HG02885 (cell line): Measurements from ENCODE around the gene SGIP1.

ENCODE experiments used
- ATAC-seq: cut with Tn5 transposase; IDR thresholded peaks from one replicate; pipeline ENCODE4 v1.9.1; 2021; ENCODE audit warnings: mild to moderate bottlenecking; ENCODE audit not compliant: unreplicated experiment, poor library complexity

SGIP1 gene, protein sequence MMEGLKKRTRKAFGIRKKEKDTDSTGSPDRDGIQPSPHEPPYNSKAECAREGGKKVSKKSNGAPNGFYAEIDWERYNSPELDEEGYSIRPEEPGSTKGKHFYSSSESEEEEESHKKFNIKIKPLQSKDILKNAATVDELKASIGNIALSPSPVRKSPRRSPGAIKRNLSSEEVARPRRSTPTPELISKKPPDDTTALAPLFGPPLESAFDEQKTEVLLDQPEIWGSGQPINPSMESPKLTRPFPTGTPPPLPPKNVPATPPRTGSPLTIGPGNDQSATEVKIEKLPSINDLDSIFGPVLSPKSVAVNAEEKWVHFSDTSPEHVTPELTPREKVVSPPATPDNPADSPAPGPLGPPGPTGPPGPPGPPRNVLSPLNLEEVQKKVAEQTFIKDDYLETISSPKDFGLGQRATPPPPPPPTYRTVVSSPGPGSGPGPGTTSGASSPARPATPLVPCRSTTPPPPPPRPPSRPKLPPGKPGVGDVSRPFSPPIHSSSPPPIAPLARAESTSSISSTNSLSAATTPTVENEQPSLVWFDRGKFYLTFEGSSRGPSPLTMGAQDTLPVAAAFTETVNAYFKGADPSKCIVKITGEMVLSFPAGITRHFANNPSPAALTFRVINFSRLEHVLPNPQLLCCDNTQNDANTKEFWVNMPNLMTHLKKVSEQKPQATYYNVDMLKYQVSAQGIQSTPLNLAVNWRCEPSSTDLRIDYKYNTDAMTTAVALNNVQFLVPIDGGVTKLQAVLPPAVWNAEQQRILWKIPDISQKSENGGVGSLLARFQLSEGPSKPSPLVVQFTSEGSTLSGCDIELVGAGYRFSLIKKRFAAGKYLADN

GRCh38 chr1:66533804-66534740 is at the start of gene SGIP1:
SGIP1 (plus strand) TSS chr1:66534153; CDS start chr1:66534359, 206 bp downstream.
- ATAC-seq: no peak

- no peak for ATAC-seq
These were observed 44.8 kb upstream of the SGIP1 start for GRCh38 chr1:66489151-66489550.

DNA sequence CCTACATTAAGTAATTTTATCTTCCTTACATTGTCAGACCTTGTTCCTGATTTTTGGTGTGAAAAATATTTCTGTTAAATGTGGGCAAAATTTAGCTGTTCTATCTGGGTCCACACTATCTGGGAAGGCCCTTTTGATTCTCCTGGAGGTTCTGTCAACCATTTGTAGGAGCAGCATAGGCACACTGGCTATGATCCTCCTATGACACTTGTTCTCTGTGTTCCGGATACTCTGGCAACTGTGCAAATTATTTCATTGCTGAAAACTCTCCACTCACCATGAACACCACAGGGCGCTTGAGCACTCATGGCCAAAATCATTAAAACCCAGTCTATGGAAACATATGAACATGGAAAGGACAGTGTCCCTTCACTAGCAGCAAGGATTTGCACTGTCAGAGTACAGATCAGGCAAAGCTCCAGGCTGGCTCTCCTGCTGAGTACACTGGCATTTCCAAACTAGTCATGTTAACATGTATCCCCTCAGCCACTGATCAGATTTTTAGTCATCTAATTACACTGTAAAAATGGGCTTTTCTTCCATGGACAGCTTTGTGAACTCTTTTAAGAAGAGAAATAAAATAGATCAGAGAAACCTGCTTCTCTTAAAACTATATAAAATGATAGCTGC is 43.9 kb upstream of the SGIP1 start:
- no peak for ATAC-seq

DNA sequence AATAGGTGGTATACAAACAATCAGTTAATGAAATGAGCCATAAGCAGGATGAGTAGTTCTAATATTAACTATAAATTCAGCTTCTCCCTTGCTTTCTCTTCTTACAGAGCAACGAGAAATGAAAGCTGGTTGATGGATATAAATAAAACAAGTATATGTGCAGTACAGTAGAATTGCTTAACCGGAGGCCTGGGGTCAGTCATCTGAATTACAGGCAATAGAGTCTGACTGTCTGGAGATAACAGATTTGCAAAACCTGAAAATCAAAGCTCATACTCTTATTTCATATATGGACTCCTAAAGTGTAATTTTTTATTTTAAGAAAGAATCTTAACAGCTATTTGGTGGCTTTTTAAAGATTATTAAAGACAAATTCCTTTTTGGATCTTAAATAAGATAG is 43.1 kb upstream of the SGIP1 start:
- ATAC-seq: peak; percentile 70

DNA sequence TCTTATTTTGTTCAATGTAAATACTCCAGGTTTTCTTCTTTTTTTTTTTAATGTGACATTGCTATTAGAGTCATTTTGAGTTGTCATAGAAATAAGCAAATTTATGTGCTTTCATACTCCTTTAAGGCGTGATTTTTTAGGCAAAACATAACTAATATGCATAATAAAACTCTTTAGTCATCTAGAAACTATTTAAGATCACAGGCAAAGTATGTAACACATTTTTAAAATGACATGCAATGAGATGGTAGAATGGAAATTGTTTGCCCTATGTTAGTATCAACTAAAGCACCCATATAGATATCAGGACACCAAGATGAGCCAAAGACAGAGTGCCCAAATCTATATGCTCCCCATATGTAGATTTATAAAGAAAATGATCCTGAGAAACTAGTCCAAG is 41.5 kb upstream of the SGIP1 start:
- ATAC-seq: no peak

DNA sequence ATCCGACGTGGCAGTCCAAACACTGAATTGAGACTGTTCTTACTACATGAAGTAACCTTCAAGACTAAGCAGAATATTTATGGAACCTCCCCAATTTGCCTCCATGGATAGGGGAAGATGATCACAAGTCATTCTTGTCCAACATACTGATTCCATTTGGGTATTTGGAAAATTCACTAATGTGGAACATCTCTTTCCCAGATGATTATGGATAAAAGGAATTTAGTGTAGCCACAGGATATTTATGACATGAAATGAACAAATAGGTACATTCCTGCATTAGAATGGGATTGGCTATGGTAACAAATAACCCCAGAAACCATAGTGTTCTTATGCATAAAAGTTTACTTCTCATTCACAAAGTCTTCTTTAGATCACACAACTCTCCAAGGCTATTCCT is 40.2 kb upstream of the SGIP1 start:
- no peak for ATAC-seq

DNA sequence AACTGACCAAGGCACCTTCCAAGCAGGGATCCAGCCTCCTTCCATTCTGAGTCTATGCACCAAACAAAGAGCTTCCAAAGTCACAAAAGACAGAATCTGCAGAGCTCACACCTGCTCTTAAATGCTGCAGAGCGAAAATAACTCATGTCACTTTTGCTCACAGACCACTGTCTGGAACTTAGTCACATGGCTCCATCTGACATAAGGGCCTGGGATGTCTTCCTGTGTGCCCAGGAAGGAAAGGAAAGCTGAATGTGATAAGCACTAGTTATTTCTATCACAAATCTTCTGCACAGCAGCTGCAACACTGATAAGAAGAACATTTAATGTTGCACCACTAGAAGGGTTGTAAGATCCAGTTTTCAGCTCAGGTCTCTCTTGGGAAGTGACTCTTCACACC is 39.5 kb upstream of the SGIP1 start:
- no peak for ATAC-seq

DNA sequence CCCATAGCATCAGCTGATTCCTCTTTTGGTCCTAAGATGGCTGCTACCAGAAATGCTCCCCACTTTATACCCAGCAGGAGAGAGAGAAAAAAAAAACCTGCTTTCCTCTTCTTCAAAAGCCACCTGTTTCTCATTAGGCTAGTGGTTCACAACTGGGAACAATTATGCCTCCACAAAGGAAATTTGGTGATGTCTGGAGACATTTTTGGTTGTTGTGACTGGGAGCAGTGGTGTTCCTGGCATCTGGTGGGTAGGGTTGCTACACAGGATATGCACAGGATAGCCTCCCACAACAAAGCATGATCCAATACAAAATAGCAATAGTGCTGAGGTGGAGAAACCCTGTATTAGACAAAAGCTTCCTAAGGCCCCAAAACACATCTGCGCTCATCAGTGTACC is 38.5 kb upstream of the SGIP1 start:
- no peak for ATAC-seq

- no peak for ATAC-seq
These were observed 36.0 kb upstream of the SGIP1 start for GRCh38 chr1:66497910-66498309.

DNA sequence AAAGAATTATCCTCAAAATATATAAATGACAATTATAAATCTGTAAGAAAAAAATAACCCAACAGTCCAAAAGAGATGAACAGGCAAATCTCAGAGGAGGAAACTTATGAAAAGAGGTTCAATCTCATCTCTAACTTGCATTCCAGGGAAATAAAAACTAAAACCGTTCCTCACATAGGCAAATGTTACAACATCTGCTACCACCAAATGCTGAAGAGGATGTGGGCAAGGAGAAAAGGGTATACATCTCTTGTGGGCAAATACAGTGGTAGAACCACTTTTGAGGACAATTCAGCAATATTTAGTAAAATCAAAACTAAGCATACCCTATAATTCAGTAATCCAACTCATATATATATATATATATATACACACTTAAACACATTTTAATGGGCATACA is 33.7 kb upstream of the SGIP1 start:
- ATAC-seq: no peak

- ATAC-seq: no peak
These were observed 31.9 kb upstream of the SGIP1 start for GRCh38 chr1:66502086-66502485.

DNA sequence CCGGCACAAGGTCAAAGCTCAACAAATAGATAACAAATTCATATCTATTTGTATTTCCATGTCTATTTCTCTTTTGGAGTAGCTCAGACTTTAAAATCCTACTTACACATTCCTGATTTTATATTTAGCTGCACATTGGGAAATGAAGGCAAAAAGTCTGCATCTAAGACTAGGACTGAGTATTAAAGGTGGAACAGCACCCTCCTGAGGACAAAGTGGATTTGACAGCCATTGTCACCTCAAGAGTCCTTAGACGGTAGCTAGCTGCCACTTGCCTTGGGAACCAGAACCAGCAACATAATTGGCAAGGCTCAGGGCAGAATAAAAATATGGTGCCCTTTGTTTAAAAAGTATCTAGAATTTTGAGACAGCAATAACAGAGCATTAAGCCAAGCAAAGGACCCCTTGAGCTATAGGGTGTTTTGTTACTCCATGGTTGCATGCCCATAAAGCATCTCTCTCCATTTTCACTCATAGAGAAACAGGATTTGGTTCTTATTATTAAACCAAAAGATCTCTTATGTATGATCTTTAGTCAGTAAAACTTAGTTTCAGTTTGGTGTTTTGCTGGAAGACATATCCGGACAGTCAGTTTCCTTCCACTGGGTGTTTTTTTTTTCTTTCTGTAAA is 30.0 kb upstream of the SGIP1 start:
- peak; percentile 94 for ATAC-seq

DNA sequence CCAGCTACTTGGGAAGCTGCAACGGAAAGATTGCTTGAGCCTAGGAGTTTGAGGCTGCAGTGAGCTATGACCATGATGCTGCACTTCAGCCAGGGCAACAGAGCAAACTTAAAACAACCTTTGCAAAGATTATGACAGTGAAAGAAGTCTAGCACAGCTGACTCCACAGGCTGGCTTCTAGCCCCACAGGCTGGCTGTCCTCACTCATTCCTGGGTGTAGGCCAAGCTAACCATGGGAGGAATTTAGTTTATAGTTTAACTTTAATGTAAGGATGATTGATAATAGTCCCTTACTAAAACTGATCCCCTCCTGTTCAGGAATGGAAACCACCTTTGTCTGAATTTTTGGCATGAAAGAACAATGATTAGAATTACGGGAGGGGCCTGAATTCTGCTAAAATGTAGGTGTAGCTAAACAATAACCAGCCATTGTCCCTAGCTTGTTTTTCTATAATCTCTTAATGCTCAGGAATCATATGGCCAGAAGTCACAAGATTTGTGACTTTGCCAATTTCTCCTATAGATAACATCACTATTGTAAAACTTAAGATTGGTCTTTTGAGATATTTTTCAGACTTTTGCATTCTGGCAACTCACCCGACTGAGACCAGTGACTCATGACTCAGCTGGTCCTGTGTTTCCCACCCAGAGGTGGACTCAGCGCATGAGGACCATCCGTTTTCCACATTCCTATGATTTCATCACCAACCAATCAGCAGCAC is 28.1 kb upstream of the SGIP1 start:
- no peak for ATAC-seq

- ATAC-seq: no peak
These were observed 27.6 kb upstream of the SGIP1 start for GRCh38 chr1:66506393-66506687.

DNA sequence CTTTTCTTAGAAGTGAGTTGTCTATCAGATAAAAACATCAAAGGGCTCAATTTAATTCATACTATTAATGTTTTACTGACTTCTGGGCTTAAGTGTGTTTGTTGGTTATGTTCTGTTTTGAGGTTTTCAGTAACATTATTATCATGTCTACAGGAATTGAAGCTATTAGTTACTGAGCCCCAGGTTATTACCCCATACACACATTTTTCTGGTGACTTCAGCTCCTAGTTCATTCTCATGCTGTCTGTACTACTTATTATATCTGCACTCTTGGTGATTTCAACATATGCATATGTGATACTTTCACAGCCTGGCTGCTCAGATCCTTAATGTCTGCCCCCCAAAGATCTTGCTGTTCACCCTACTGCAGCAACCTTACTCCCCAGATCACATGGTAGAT is 27.0 kb upstream of the SGIP1 start:
- no peak for ATAC-seq

- ATAC-seq: no peak
These were observed 23.5 kb upstream of the SGIP1 start for GRCh38 chr1:66510407-66510806.

GRCh38 chr1:66511118-66511517 is 22.8 kb upstream of the SGIP1 start:
- ATAC-seq: no peak

DNA sequence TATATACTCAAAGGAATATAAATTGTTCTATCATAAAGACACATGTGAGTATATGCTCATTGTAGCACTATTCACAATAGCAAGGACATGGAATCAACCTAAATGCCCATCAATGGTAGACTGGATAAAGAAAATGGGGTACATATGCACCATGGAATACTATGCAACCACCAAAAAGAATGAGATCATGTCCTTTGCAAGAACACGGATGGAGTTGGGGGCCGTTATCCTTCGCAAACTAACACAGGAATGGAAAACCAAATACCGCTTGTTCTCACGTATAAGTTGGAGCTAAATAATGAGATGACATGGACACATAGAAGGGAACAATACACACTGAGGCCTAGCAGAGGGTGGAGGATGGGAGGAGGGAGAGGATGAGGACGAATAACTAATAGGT is 16.0 kb upstream of the SGIP1 start:
- ATAC-seq: no peak

DNA sequence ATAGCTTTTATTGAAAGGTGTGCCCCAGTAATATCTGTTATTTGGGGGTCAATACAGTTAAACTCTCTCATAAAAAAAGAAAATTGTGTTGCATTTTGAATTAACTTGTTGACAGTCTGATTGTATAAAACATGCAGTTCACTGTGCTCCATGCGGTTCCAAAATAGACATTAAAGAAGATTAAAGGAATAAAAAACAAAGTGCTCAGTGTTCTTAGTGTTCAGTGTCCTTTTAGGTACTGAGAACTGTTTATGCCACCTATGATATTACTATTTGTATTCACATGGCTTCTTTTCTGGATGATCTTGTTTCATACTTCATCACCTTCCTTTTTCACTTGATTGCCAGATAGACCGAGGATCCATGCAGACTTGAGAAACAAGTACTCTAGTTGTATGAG is 15.3 kb upstream of the SGIP1 start:
- no peak for ATAC-seq
